Measurements from ENCODE around the gene FNTB.
"Not testable (repeated sequence)": the region's sequence is repeated elsewhere in the genome, so short reads cannot be mapped to it uniquely, and the experiment has no call there.

The FNTB gene

DNA sequence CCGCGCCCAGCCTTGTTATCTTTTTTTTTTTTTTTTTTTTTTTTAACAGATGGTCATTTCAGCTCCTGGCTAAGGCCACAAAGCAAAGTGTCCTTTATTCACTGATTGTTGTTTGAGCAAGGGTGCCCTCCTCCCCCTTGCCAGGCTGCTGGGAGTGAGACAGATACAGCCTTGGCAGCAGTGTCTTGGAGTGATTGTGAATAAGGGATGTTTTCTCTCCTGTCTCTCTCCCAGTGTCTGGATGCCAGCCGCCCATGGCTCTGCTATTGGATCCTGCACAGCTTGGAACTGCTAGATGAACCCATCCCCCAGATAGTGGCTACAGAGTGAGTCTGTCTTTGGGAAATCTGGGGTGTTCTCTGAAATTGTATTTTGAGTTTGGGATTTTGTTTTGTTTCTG, 28.7 kb downstream of the FNTB start:
- no peak for DNase-seq (ENCODE audit: low spot score)

DNA sequence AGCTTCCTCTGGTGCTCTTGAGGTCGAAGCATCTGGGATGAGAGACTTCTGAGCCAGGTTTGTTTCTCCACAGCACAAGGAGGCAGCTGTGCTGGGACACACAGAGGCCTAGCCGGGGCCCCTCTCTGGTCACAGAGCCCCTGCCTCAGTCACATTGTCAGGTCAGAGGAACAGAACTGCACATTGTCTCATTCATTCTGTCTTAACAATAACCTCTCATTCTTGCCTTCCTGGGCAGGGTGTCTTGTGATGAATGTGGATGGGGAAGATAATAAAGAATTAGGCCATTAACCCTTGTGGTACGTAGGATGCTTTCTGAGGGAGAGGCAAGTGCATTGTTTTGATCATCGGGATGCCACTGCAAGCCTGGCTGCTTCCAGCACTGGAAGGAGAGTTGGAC, 29.8 kb downstream of the FNTB start:
- no peak for DNase-seq (ENCODE audit: low spot score)

DNA sequence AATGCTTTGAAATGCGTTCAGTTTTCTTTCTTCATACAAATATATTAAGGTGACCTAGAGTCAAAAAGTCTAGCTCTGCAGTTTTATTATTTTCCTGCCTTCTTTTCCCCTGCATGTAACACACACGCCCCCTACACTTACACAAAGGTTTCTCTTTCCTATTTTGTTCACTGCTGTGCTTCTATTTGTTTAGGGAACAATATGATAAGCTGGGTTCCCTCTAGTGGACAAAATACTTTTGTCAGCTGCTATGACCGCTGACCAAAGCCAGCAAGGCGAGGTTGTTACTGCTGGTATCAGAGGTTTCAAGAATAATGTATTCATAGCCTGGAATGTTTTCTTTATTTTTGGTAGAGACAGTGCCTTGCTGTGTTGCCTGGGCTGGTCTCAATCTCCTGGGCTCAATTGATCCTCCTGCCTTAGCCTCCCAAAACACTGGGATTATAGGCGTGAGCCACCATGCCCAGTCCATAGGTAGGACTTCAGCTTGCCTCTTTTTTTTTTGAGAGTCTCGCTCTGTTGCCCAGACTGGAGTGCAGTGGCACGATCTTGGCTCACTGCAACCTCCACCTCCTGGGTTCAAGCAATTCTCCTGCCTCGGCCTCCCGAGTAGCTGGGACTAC, 33.4 kb downstream of the FNTB start:
- DNase-seq (ENCODE audit: low spot score), result no peak

DNA sequence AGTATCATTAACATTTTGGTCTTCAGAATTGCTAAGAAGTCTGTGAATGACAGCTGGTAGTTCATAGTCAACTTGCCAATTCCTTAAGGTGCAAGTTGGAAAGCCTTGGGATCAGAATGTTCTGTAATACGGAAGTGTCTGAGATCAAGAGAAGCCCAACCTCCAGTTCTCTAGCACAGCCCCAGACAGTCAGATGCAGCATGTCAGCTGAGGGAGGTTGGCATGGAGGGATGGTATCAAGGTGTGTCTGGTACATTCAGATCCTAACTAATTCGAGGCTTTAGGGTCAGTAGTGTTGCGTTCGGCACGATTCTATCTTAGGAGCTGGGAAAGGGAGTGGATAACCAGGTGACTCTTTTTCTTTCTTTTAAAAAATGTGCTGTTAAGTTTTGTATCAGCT, 38.3 kb downstream of the FNTB start:
- DNase-seq (ENCODE audit: low spot score), result no peak

DNA sequence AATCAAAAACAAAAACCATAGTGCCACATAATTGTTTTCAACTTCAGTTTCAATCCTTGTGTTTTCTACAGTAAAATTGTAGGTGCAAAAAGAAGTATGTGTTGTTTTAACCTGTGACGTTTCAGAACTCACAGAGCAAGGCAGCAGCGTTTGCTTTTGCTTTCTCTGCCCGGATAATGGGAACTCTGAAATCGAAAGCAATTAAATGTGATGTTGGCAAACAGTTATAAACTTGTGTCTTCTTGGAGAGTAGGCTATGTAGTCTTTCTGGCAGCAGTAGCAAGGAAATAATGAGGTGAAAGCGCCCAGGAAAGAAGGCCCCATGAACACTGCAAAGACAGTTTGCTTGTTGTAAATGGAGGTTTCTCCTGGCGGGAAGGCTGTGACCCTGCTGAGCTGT, 39.1 kb downstream of the FNTB start:
- no peak for DNase-seq (ENCODE audit: low spot score)

DNA sequence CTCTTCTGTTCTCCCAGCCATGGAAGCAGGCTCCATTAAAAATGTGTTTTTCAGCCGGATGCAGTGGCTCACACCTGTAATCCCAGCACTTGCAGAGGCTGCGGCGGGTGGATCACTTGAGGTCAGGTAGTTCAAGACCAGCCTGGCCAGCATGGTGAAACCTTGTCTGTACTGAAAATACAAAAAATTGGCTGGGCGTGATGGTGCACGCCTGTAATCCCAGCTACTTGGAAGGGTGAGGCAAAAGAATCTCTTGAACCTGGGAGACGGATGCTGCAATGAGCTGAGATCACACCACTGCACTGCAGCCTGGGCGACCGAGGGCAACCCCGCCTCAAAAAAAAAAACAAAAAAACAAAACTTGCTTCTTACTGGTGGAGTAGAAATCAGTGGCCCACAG, 39.8 kb downstream of the FNTB start:
- no peak for DNase-seq (ENCODE audit: low spot score)

DNA sequence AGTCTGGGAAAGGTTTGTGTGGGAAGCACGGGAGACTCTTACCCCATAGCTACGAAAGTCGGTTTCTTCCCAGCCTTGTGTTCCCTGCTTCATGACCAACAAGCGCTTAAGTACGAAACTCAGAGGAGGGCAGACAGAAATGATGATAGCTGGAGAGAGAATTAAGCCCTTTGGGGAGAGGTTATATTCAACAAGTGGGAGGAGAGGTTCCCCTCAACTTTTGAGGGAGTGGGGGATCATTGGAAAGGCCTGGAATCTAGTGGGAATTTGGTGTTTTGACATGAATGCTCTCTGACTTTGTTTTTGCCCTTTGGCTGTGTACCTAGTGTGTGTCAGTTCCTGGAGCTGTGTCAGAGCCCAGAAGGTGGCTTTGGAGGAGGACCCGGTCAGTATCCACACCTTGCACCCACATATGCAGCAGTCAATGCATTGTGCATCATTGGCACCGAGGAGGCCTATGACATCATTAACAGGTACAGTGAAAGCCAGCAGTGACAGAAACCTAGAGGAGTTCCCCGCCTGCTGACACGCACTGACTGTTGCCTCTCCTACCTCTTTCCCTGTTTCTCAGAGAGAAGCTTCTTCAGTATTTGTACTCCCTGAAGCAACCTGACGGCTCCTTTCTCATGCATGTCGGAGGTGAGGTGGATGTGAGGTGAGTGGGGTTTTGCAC, 40.6 kb downstream of the FNTB start:
- no peak for DNase-seq (ENCODE audit: low spot score)

DNA sequence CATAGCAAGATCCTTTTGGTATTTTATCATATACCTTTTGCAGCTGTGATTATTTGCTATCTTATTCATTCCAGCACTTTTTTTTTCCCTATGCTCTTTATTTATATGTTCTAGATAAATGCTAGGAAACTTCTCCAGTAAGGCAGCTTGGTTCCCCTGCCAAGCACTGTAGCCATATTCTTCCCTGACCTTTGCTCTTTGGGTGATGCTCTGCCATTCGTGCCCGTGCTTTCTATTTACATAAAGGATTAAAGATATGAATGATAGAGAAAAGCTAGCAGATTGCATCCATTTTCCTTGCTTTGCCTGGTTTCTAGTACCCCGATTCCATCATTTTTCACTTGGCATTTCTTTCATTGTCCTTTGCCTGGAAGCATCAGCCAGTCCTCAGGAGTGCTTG, 42.2 kb downstream of the FNTB start:
- DNase-seq (ENCODE audit: low spot score), result no peak

DNA sequence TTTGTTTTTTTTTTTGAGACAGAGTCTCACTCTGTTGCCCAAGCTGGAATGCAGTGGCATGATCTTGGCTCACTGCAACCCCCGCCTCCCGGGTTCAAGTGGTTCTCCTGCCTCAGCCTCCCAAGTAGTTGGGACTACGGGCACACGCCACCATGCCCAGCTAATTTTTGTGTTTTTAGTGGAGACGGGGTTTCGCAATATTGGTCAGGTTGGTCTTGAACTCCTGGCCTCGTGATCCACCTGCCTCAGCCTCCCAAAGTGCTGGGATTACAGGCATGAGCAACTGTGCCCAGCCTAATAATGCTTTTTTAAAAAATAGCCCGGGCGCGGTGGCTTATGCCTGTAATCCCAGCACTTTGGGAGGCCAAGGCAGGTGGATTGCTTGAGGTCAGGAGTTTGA, 44.6 kb downstream of the FNTB start:
- not testable (repeated sequence) for DNase-seq (ENCODE audit: low spot score)

DNA sequence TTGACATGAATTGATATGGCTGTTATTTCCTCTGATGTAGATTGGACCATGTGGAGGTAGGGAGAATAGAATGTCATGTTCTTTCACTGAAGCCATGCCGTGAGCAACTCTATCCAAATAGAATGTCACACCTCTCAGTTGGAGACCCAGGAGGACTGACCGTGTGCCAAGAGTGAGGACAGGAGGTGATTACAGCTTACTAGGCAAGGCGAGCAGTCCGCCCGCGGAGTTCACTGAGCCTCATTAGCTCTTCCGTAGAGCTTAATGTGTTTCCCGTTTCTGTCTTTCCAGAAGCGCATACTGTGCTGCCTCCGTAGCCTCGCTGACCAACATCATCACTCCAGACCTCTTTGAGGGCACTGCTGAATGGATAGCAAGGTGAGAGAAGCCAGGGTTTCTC, 45.6 kb downstream of the FNTB start:
- no peak for DNase-seq (ENCODE audit: low spot score)

DNA sequence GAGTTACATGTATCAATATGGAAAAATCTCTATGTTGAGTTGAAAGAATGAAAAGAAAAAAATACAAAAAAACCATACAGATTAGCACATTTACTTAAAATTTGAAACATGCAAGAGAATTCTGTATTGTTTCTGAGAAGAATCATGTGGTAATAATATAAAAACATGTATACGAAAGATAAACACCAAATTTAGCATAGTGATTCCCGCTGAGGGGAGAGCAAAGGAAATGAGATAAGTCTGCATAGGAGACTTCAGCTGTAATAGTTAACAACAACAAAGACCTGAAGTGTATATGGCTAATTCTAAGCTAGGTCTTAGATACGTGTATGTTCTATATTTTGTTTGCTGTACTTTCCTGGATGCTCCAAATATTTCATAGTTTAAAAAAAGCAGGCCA, 46.5 kb downstream of the FNTB start:
- DNase-seq (ENCODE audit: low spot score), result no peak

DNA sequence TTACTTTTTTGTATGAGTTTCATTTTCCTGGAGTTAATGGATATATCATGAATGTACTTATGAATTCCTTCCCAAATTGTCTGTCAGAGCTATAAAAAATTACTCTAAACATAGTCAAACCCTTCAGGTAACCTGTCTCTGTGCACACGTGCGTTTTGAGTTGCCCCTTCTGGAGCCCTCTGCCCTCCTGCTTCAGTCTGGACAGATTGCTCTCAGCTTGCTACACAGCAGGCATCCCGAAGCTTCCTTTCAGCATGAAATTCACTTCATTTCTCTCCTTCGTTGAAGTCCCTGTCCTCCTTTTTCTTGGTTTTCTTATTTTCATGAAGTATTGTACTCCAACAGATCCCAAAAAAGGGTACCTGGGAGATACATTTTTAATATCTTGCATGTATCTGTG, 47.3 kb downstream of the FNTB start:
- DNase-seq (ENCODE audit: low spot score), result no peak

DNA sequence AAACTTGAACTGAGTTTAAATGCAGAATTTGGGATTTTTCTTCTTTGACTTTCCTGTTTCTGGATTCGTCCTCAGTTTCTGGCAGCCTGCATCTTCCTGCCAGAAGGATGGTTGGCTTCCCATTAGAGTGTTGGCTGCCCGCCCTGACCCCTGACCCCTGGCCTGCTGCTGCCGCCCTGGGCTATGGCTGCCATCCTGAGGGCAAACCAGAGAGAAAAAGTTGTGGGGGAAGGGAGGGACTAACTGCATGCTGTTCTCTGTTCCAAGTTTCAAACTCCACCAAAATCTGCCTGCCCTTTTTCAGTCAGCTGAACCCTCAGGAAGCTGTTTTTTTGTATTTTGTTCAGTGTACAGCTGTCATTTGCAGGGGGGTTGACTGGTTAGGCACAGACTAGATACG, 48.4 kb downstream of the FNTB start:
- no peak for DNase-seq (ENCODE audit: low spot score)

DNA sequence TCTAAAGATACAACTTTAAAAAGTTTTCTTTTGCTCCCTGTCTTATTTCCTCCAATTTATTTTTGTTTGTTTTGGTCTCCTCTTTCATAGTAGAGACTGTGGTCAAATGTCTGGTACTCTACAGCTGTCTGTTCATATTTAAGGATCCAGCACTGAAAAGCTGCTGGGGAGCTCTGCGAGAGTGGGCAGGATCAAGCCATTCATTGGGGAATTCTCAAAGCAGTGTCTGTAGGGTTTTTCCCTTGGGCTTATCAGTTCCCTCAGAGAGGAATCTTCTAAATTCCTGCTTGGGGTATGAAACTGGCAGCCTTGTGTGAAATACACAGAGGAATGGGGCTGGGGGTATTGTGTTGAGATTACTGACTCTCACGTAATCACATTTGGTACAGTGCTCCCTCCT, 52.3 kb downstream of the FNTB start:
- no peak for DNase-seq (ENCODE audit: low spot score)

DNA sequence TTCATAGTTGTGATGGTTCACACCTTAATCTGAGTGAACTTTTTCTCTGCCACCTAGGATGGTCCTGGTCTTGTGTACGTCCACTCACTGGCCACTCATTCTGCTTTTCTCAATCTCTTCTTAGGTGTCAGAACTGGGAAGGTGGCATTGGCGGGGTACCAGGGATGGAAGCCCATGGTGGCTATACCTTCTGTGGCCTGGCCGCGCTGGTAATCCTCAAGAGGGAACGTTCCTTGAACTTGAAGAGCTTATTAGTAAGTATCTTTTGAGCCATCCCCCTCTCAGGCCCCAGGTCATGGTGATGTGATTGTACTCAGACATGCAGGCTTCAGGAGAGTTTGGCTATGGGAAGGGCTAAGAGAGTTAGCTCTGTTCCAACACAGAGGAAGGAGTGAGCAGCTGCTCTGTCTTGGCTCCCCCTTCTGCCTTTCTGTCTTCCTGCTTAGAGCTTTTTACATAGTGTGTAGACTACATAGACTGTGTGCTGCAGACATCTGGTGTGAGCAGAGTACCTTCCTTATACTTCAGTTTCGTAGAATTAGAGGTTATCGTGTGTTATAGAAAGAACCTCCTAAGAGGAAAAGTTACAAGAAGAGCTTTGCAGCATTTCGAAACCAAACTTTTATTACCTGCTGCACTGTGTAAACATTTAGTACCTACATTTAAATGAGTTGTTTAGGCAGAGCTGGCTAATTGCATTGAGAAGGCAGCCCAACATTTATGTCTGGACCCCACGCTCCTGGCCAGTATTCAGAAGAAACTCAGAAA, 54.2 kb downstream of the FNTB start:
- DNase-seq (ENCODE audit: low spot score), result no peak

DNA sequence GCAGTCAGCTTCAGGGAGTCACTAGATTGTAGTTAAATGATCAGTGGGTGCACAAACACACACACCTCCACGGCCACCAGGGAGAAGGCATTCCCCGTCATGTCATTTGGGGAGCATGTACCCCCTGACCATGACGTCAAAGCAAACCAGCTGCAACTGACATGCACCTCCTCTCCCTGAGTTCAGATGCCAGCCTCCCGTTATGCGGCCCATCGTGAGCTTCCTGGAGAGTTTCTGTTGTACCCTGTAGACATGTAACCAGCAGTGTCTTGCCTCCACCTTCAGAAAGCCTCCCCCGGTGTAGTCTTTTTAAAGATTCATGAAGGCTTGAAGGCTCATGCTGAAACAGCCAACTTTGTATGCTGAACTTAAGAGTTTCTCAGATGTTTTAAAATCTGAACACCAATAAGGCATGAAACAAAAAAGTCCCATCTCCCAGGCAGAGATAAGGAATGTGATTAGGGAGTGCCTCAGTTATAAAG, 54.8 kb downstream of the FNTB start:
- DNase-seq (ENCODE audit: low spot score), result no peak

DNA sequence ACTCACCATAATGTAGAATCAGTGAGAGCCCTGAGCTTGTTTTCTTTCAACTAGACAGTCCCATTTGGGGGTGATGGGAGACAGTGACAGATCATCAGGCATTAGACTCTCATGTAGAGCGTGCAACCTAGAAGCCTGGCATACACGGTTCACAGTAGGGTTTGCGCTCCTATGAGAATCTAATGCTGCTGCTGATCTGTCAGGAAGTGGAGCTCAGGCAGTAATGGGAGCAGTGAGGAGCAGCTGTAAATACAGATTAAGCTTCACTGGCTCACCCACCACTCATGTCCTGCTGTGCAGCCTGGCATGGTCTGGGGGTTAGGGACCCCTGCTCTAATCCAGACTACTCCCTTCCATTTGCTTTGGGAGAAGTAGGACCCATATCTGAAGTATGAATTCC, 55.6 kb downstream of the FNTB start:
- no peak for DNase-seq (ENCODE audit: low spot score)

DNA sequence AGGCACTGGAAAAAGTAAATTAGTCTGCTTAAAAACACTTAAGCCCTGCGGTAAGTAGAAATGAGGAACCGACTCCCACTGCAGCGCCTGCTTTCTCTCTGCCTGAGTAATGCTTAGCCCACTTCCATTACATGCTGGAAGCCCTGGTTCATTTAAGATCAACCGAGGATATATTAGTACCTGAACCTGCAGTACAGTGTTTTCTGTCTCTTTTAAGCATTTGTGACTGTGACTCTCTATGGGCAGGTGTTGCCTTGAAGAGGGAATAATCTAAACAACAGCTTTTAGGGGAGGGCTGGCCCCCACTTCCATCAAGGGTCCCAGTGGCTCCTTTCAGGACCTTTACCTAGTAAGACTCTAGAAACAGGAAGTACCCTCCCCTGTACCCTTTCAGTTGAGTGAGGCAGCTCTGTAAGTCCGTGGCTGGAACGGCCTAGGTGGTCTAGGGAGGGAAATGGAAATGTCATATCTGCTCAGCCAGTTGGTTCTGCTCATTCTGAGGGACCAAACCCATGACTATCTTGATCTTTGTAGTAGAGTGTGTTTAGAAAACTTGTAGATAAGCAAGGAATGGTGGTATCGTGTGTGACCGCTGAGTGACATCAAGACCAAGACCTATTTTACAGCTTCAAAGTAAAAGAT, 56.2 kb downstream of the FNTB start:
- DNase-seq (ENCODE audit: low spot score), result peak; percentile 52

DNA sequence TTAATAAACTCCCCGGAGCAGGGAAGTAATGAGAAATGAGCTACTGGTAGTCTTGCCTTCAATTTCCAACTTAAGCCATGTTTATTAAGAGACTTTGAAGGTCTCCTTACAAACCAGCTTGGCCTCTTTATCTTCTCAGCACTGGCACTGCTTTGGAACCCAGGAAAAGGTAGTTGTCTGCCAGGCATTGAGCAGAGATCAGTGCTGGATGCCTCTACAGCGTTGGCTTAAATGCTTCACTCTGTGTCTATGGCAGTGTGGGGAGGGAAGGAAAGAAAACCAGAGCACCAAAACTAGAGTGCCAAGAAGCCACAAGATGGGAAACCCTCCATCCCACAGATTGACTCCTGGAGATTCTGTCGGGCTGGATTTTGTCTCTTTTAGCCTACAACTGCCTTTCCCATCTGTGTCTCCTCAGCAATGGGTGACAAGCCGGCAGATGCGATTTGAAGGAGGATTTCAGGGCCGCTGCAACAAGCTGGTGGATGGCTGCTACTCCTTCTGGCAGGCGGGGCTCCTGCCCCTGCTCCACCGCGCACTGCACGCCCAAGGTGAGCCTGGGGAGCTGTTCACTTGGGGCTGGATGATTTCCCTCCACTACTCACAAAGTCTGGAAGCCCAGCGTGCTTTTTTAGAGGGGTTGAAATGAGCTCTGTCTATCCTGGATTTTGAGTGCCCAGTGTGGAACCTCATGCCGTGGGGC, 57.3 kb downstream of the FNTB start:
- no peak for DNase-seq (ENCODE audit: low spot score)

DNA sequence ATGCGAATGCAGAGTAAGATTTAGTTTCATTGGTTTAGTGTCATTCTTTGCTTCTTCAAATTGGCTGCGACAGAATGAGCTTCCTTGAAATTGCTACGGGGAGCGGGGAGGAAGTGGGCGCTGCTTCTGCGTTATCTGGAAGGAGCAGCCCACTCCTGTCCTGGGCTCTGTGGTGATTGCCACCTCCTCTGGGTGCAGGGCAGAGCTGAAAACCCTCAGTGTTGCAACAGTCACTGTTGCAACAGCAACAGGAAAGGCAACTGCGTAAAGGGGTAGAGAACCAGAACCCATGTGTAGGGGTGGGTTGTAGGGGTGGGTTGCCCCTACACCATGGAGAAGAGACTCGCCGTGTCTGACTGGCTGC, 57.9 kb downstream of the FNTB start:
- DNase-seq (ENCODE audit: low spot score), result no peak

DNA sequence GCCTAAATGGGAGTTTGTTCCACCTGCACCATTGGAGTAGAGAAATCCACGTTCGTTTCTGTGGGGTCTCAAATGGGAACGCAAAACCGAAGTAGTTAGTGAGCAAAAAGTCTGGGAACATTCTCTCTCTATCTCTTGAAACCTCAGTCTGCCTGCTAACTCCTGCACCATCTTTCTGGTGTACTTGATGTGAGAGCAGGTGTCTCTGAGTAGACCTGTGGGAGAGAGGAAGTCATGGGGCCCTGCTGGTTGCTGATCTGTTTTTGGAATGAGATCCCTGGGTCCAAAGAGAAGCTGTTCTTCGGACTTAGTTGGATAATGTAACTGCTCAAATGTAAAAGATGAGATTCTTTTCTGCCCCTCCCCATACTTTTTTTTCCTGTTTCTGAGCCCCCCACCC, 58.3 kb downstream of the FNTB start:
- no peak for DNase-seq (ENCODE audit: low spot score)

DNA sequence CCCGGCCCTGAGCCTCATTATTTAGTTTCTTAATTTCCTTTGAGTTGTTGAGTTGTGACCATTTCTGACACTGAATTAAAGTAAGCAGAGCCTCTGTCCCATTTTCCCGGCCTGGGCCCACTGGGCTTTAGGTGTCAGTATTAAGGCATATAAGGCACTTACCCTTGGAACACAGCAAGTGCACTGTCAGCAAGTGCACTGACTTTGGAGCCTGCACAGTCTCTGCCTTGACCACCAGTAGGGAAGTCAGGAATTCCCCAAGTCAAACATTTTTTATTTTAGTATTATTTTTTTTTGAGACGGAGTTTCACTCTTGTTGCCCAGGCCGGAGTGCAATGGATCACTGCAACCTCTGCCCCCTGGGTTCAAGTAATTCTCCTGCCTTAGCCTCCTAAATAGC, 59.0 kb downstream of the FNTB start:
- DNase-seq (ENCODE audit: low spot score), result no peak
